Testis (tissue), 2 donors: ENCODE results near the gene ALDH5A1.

ENCODE experiments used
- CTCF ChIP-seq, 3 experiments: fragments of 450-650 bp in 2 of 3; fragments of 200-600 bp in 1 of 3; sonication (generic) in 1 of 3; IDR thresholded peaks; one replicate each; pipeline ENCODE4 v1.5.1; 2016 to 2019; ENCODE audit warnings: antibody characterized with exemption in 3 of 3, mild to moderate bottlenecking in 2 of 3, moderate library complexity in 1 of 3
- POLR2A ChIP-seq: fragments of 450-650 bp; IDR thresholded peaks from one replicate; pipeline ENCODE4 v1.6.1; 2017; ENCODE audit warnings: antibody characterized with exemption, mild to moderate bottlenecking, moderate library complexity

GRCh38 chr6:24576447-24576846 is 81.7 kb downstream of the ALDH5A1 start:
- TF ChIP-seq CTCF (IDR thresholded peaks at IDR 0.05) (no peak), POLR2A (no peak)
